DMS53 (cell line): ENCODE data around the gene RAB40C.

Experiments used
- DNase-seq: peaks from one replicate; lab custom pipeline; 2025; lab: John Stamatoyannopoulos, UW

The RAB40C gene

GRCh38 chr16:647173-647902, 57.5 kb downstream of the RAB40C start:
- DNase-seq, result peak; percentile 39

- peak; percentile 76 for DNase-seq
These were observed 58.4 kb downstream of the RAB40C start for GRCh38 chr16:648071-648780.

DNA sequence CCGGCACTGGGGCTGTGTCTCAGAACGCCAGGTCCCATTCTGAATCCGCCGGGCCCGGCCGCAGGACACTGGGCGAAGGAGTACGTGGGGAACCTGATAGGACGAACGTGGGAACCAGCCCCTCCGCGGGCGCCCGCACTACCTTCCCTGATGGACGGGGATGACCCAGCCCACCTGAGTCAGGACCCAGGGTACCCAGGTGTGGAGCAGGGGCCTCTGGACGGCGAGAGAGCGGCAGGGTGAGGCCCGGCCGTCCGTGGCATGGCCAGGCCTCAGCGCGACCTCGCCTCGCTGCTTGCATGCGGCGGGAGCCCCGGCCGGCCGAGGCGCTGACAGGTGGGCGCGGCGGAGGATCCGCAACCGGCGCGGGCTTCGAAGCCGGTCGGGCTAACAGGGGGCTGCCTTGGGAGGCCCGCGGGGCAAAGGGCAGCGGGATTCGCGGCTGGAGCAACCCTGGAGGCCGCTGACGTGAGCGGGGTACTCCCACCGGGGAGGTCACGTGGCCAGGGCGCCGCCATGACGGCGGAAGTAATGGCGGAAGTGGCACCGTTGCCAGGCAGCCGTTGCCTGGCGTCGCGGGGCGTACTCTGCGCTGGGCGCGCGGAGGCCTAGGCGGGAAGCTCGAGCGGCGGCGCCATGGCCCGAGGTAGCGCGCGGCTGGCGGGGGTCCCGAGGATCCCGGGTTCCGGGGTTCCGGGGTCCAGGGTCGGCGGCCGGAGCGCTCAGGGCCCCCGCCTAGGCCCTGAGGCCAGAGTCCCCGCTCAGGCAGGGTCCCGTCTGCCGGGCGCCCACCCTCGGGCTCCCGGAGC, 59.1 kb downstream of the RAB40C start, which contains the start of gene WDR90:
WDR90 (plus strand) TSS at position 585 of the 809 bp plus-strand sequence; CDS start at position 637, 52 bp downstream.
- peak; percentile 96 for DNase-seq

GRCh38 chr16:649631-650030, 59.8 kb downstream of the RAB40C start:
- peak; percentile 61 for DNase-seq

- no peak for DNase-seq
These were observed 62.0 kb downstream of the RAB40C start for GRCh38 chr16:651844-652243.

DNA sequence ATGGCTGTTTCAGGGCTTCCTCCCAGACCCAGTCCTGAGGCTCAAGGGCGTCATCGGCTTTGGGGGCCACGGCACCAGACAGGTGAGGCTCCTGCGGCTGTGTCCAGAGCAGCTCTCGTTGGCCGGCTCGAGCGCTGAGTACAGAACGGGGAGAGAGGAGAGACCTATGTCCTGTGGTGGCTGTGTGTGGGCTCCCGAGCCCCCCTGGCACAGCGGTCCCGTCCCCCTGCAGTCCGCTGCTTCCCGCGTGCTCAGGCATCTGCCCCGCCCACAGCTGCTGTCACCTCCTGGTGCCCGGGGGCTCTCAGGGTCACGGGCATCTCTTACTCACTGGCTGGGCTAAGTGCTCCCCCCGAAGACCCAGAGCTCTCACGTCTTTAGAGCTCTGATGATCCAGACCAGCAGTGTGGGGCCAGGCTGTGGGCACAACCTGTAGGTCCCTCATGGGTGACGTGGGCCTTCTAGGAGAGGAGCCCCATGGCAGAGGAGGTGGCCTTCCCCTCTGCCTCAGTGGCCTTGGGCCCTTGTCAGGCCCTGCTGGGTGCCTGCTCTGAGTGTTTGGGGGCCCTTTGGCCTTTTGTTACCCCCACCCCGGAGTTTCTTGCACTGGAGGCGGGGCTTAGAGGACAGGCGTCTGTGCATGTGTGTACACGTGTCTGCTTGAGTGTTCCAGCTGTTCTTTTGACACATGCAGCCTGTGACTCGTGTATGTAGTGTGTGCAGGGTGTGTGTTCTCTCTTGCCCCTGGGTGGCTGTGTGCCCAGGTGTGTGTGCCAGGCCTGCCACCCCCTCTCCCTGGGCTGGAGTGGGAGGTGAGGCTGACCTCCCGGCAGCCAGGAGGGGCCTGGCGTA, 62.8 kb downstream of the RAB40C start:
- no peak for DNase-seq

- DNase-seq, result no peak
These were observed 64.2 kb downstream of the RAB40C start for GRCh38 chr16:654034-654433.

DNA sequence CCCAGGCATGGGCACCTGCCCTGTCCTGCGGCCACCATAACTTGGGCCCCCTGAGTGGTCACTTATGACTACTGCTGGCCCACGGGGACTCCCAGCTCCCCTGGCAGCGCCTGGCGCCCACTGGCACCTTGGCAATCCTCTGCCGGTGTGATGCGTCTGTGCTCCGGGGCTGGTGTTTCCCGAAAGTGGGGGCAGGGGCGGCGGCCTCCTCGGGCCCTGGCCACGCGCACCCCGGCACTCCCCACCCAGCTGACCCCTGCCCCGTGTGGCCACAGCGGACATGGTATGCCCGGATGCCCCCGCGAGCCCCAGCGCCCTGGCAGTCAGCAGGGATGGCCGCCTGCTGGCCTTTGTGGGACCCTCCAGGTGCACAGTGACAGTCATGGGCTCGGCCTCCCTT, 67.6 kb downstream of the RAB40C start:
- no peak for DNase-seq

GRCh38 chr16:658679-659571, 69.1 kb downstream of the RAB40C start:
- DNase-seq, result no peak

DNA sequence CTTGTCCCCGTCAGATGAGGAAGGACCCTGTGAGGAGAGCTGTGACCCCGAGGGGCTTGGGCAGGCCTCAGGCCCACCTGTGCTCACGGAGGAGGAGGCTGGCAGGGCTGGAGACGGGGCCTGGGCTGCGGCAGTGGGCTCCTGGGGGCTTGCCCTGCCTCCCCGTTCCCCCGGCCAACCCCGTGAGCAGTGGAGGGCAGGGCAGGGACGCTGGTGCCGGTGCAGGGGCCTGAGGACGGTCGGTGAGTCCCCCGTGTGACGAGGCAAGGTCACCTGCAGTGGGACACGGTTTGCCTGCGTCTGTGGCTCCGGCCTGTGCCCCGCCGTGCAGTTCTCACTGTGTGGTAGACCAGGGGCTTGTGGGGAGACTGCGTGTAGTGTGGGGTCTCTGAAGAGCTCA, 69.8 kb downstream of the RAB40C start:
- DNase-seq, result no peak

DNA sequence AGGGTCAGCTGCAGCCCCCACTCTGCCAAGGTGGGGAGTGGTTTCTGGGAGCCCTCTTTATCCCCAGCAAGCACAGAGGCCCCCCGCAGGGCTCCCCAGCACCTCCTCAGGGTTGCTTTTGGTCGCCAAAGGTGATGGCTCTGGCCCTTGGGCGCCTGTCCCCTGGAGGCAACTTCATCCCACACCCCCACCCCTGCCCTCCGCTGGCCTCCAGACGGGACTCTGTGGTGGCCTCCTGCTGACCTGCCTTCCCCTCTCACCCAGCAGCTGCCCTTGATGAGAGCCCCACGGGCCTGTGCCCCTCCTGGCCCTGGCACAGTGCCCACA, 70.2 kb downstream of the RAB40C start:
- DNase-seq, result no peak

DNA sequence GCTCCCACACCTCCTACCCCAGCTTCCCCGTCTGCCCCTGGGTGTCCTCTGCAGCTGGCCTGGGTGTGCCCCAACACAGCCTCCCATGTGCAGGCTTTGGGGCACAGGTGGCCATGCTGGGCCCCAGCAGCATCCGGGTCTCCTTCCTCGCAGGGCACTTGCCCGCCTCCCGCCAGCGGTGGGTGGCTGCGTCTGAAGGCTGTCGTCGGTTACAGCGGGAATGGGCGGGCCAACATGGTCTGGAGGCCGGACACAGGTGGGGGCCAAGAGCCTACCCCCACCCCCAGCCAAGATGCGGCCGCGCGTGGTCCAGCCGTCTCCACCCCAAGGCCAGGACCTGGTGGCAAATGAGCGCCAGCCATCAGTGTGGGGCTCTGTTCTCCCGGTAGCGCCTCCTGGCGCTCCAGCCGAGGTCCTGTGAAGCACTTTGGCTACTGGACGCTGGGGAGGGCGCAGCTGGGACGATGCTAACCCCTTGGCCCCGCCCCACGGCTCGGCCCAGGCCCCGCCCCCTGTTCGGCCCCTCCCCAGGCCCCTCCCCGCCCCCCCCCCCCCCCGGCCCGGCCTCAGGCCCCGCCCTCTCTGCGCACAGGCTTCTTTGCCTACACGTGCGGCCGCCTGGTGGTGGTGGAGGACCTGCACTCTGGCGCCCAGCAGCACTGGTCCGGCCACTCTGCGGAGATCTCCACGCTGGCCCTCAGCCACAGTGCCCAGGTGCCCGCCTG, 70.8 kb downstream of the RAB40C start:
- peak; percentile 98 for DNase-seq

- DNase-seq, result no peak
These were observed 71.4 kb downstream of the RAB40C start for GRCh38 chr16:661184-661821.

DNA sequence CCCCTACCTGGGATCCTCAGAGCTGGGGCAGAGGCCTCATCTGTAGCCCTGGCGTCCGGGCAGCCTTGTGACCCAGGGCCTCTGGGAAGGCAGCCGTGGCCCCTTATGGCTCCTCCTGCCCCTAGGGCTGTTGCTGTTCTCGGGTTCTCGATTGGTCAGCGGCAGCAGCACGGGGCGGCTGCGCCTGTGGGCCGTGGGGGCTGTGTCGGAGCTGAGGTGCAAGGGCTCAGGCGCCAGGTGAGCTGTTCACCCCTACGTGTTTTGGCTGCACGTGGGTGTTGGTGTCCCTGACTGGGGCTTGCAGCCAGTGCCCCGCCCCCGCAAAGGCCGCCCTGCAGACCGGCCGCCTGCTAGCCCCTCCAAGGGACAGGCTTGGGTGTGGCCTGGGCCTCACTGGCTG, 72.2 kb downstream of the RAB40C start:
- DNase-seq, result no peak

DNA sequence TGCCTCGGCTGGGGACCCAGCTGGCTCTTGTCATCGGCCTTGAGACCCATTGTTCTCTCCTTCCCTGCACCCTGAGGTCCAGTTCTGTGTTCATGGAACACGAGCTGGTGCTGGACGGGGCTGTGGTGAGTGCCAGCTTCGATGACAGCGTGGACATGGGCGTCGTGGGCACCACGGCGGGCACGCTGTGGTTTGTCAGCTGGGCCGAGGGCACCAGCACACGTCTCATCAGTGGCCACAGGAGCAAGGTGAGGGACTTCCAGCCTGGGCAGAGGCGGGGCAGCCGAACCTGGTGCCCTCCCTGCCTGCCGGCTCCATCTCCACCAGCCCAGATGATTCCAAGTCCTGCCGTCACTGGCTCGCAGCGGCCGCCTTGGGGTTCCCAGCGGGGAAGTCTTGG, 72.7 kb downstream of the RAB40C start:
- DNase-seq, result no peak

GRCh38 chr16:666572-666971, 76.7 kb downstream of the RAB40C start:
- DNase-seq, result no peak

- DNase-seq, result no peak
These were observed 77.4 kb downstream of the RAB40C start for GRCh38 chr16:667113-667779.

- peak; percentile 95 for DNase-seq
These were observed 78.1 kb downstream of the RAB40C start, which contains the start of gene RHOT2 for GRCh38 chr16:667780-668518. Gene RHOT2, plus strand, starts transcription at chr16:668132. Its CDS starts 68 bp downstream, at chr16:668200.
